Stromal cell of bone marrow (primary cell): ENCODE measurements around the gene C16orf96.

Experiments used
- DNase-seq: peaks from one replicate; pipeline ENCODE4 v3.0.0-alpha.2; 2012; ENCODE audit warnings: low read depth

Gene C16orf96

GRCh38 chr16:4556112-4556511, at the start of gene C16orf96:
TSS of gene C16orf96 (plus strand) at chr16:4556340. CDS start at chr16:4556490, 150 bp downstream.
- no peak for DNase-seq

DNA sequence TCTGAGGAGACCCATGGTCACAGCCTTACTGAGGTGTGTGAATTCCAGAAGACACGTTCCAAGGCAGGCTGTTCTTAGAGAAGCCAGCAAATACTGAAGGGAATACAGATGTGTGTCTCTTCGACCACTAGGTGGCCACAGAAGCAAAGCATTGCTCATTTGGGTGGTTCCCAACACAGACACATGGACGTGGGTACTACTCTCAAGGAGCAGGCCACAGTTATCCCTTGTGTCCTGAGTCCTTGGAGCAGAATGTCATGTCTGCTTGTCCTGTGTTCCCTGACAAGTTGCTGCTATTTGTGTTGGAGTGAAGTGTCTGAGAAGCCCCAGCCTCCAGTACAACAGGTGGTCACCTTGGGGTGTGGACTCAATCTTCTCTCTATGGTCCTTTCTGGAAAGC, 49.7 kb upstream of the C16orf96 start:
- DNase-seq, result peak; percentile 67

DNA sequence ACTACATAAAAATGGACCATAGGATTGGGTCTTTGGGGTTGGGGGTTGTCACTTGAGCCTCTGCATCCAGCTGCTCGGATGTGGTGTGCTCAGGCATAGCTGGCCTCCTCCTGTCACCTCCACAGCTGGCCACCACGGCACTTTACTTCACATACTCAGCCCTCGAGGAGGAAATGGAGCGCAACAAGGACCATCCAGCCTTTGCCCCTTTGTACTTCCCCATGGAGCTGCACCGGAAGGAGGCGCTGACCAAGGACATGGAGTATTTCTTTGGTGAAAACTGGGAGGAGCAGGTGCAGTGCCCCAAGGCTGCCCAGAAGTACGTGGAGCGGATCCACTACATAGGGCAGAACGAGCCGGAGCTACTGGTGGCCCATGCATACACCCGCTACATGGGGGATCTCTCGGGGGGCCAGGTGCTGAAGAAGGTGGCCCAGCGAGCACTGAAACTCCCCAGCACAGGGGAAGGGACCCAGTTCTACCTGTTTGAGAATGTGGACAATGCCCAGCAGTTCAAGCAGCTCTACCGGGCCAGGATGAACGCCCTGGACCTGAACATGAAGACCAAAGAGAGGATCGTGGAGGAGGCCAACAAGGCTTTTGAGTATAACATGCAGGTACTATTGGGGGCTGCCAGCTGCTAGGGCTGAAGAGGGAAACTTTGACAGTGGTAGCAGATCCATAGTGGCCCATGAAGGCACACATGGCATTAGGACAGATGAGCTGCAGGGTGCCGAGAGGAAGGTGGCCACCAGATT, 48.4 kb upstream of the C16orf96 start:
- no peak for DNase-seq

DNA sequence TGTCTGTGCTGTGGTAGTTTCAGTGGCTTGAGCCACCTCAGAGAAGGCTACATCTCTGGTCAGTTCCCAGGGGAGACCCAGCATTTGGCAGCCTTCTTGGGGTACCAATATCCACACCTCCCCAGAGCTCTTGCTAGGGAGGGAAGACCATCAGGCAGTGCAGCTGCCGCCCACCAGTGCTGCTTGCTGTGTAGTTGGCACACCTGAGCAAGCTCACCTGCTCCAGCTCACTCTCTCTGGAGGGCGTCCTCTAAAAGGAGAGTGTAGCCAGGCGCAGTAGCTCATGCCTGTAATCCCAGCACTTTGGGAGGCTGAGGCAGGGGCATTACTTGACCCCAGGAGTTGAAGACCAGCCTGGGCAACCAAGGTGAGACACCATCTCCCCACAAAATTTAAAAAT, 47.3 kb upstream of the C16orf96 start:
- DNase-seq, result no peak

GRCh38 chr16:4509420-4509819, 46.7 kb upstream of the C16orf96 start:
- no peak for DNase-seq

DNA sequence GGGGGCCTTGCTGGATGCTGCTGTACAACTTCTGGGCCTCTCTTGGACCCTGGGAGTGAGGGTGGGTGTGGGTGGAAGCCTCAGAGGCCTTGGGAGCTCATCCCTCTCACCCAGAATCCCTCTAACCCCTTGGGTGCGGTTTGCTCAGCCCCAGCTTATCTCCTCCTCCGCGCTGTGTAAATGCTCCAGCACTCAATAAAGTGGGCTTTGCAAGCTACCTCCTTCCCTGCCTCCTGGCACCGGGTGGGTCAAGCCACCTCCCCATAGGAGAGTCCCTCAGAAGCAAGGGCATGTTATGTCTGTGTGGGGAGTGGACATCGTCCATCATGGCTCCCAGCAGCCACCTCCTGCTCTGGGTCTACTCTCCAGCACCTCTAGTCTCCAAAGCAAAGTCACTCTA, 46.0 kb upstream of the C16orf96 start:
- no peak for DNase-seq

- no peak for DNase-seq
These were observed 45.3 kb upstream of the C16orf96 start for GRCh38 chr16:4510747-4511426.

DNA sequence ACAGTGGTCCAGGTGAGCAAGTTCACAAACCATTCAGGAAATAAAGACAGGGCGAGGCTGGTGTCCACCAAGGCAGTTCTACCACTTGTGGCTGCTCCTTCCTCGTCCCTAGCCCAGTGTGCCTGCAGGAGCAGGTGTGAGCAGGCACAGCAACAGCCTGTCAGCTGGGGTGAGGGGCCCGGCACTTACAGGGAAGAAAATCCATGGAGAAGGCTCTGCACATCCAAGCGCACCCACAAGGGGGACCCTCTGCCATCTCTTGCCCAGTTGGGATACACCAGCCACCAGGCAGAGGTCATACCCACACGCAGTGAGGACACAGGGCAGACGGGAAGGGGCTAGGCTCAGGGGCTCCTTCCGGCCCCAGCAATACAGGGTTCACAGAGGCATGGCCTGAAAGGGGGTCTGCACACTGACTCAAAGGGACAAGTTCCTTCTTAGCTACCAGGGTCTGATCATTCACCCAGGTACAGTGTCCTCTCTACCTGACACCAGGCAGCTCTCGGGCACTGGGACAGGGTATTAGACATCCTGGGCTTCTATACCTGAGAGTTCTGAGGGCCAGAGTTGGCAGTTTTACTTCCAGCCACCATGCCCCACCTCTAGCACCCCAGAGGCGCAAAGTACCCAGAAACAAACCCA, 44.6 kb upstream of the C16orf96 start:
- DNase-seq, result no peak

GRCh38 chr16:4512473-4512872, 43.7 kb upstream of the C16orf96 start:
- DNase-seq, result no peak

GRCh38 chr16:4513086-4513860, 42.9 kb upstream of the C16orf96 start:
- no peak for DNase-seq

DNA sequence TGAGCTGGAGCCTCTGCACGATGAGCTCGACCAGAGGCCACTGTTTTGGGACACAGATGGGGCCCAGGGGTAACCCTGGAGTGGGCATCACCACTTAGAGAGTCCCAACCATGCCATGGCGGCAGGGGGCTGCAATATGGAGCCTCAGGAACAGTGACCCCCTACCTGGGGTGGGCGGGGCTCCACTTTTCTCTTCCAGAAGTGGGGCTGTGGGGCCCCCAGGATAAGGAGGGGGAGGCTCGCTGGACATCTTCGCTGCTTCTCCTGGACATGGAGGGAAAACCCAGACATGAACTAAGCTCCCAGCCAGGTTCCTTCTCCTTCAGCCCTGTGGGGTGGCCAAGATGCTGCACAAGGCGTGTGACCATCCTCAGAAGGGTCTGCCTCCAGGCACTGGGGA, 42.3 kb upstream of the C16orf96 start:
- DNase-seq, result no peak

DNA sequence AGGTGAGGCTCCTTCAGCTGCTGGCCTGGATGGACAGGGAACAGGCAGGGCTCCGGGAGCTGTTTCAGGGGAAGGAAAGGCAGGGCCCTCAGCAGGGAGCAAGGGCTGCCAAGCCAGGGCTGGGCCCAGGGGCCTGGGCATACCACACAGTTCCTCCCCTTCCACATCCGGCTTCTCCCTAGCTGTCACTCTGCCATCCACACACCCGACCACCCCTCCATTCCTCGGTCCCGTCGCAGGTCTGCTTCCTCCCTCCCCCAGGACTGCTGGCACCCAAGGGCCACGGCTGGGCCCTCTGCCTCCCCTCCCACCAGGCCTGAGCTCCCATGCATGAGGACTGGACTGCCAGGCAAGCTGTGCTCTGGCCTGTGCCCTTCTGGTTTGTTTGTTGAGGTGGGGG, 41.5 kb upstream of the C16orf96 start:
- no peak for DNase-seq

DNA sequence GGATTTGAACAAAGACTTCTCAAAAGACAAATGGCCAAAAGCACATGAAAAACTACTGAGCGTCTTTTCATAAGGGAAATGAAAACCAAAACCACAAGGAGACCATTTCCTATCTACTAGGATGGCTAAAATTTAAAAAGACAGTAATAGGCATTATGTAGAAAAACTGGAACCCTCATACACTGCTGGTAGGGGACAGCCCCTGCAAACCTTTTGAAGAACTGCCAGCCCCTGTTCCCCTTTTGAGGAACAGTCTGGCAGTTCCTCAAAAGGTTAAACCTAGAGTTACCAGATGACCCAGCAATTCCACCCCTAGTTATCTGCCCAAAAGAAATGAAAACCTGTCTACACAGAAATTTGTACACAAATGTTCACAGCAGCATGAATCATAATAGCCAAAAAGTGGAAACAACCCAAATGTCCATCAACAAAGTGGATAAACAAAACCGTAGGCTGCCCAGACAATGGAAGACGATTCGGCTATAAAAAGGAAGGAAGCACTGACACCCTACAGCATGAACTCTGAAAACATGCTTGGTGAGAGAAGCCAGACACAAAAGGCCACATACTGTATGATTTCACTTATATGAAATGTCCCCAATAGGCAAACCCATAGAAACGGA, 40.4 kb upstream of the C16orf96 start:
- no peak for DNase-seq

DNA sequence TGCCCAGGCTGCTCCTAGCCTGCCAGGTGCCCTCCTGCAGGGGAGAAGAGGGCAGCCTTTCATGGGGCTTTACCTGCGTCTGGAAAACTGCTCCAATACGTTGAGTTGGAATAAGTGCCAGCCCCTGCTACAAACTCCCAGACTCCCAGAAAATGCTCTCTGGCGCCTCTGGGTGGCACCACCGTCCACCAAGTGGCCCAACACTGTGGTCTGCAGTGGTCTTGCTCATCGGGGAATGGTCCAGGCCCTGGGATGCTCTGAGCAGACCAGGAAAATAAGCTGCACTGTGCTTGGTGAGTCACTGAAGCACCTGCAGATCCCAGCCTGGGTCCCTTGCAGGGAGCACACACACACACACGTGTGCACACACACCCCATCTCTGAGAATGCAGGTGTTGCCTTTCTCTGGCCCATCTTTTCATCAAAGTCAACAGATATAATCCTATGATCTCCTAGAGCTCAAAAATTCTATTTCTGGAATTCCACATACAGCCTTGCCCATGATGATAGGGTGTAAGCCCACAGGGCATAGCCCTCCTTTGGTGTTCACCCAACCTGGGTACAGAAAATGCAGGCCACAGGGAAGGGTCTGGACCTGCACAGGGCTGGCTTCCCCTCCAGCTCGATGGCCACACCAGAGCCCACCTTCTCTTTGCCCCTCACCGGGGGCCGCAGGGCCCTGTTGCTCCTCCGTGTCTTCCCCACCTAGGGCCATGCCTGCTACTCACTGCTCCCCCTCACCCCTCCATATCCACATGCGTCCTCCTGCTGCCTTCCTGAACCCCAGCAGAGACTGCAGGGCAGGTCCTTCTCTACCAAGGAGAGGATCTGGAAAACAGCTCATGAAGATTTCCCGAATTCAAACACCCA, 38.1 kb upstream of the C16orf96 start:
- DNase-seq, result no peak

GRCh38 chr16:4519274-4520058, 36.7 kb upstream of the C16orf96 start:
- no peak for DNase-seq

GRCh38 chr16:4520913-4521312, 35.2 kb upstream of the C16orf96 start:
- DNase-seq, result no peak

DNA sequence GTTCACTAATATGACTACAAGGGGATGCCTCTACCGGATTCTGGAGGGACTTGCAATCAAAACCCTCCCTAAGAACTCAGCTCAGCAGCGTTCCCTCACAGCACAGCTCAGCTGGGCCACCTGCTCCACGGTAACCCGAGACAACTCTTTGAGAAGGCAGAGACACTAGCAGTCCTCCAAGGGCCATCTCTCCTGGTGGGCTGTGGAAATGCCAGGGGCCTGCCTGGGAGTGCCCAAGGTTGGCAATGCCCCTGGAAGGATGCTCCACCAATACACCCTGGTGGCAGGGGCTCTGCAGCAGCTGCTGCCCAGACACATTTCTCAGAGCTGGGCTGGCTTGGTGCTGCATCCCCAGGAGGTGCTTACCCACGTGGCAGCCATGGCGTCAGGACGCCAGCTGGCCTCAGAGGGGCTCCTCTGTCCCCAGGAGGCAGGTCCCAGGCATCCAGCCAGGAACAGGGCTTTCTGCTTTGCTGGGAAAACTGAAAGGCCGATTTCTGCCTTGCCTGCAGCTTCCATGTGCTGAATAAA, 34.0 kb upstream of the C16orf96 start:
- no peak for DNase-seq

GRCh38 chr16:4523686-4524085, 32.5 kb upstream of the C16orf96 start:
- DNase-seq, result no peak

- no peak for DNase-seq
These were observed 31.6 kb upstream of the C16orf96 start for GRCh38 chr16:4524571-4524970.

GRCh38 chr16:4525069-4525468, 31.1 kb upstream of the C16orf96 start:
- DNase-seq, result no peak
